GM19238 (cell line): Measurements from ENCODE around the gene OR6Y1.

Experiments used
- DNase-seq: peaks from one replicate; pipeline ENCODE4 v3.0.0; 2011; ENCODE audit warnings: low spot score; ENCODE audit not compliant: insufficient read length

The OR6Y1 gene

GRCh38 chr1:158554352-158554751, at the start of gene OR6Y1:
Gene OR6Y1, minus strand, starts transcription at chr1:158554405. Its CDS starts 6,300 bp downstream, at chr1:158548105.
- no peak for DNase-seq

- no peak for DNase-seq
Observed at GRCh38 chr1:158600735-158601134, 46.5 kb upstream of the OR6Y1 start.

- DNase-seq, result no peak
Observed at GRCh38 chr1:158586942-158587341, 32.7 kb upstream of the OR6Y1 start.

GRCh38 chr1:158583962-158584361, 29.8 kb upstream of the OR6Y1 start:
- DNase-seq, result no peak

GRCh38 chr1:158579733-158580132, 25.5 kb upstream of the OR6Y1 start, which contains the start of gene OR10X1:
Gene OR10X1, minus strand, starts transcription at chr1:158579899. Its CDS starts 0 bp downstream, at chr1:158579899.
- no peak for DNase-seq

- no peak for DNase-seq
Observed at GRCh38 chr1:158577561-158577960, 23.4 kb upstream of the OR6Y1 start.

GRCh38 chr1:158572226-158572625, 18.0 kb upstream of the OR6Y1 start:
- no peak for DNase-seq

- no peak for DNase-seq
Observed at GRCh38 chr1:158570480-158570879, 16.3 kb upstream of the OR6Y1 start, which contains the start of gene OR6P1. Gene OR6P1, minus strand, starts transcription at chr1:158570580. Its CDS starts 6,976 bp downstream, at chr1:158563604.

GRCh38 chr1:158564608-158565007, 10.4 kb upstream of the OR6Y1 start:
- DNase-seq, result no peak

GRCh38 chr1:158563853-158564252, 9.6 kb upstream of the OR6Y1 start:
- no peak for DNase-seq

- no peak for DNase-seq
Observed at GRCh38 chr1:158559696-158560095, 5.5 kb upstream of the OR6Y1 start.

GRCh38 chr1:158552296-158552695, 1.9 kb downstream of the OR6Y1 start:
- DNase-seq, result no peak

DNA sequence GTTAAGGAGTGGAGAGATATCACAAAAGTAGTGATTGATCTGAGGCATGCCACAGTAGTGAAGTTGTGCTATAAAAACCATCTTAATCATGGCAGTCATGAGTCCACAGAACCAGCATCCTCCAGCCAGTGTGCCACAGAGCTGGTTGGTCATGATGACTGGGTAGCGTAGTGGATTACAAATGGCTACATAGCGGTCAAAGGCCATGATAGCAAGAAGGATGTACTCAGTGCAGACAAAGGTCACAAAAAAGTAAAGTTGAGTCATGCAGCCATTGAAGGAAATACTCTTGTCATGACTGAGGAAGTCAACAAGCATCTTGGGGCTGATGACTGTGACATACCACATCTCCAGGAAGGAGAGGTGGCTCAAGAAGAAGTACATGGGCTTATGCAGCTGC, 6.7 kb downstream of the OR6Y1 start:
- no peak for DNase-seq

GRCh38 chr1:158537609-158538008, 16.6 kb downstream of the OR6Y1 start:
- DNase-seq, result no peak

- no peak for DNase-seq
Observed at GRCh38 chr1:158534496-158534895, 19.7 kb downstream of the OR6Y1 start.

- DNase-seq, result peak; percentile 2
Observed at GRCh38 chr1:158527190-158527815, 26.9 kb downstream of the OR6Y1 start.

GRCh38 chr1:158521666-158522058, 32.5 kb downstream of the OR6Y1 start:
- no peak for DNase-seq

GRCh38 chr1:158520955-158521665, 33.1 kb downstream of the OR6Y1 start:
- no peak for DNase-seq

DNA sequence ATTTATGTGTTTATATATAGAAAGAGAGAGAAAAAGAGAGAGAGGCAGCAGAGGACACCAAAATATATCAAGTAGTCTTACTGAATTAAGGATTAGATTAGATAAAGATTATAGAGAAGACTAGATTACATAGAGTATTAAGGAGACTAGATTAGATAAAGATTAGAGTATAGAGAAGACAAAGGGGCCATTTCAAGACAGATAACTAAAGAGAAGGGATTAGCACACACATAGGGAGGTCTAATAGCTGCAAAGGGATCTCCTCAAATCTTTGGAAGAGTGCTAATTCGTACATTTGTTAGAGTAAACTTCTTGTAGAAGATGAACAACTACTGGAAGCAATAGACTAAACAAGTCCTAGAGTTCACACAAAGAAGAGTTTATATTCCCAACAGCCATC, 34.2 kb downstream of the OR6Y1 start:
- DNase-seq, result no peak

GRCh38 chr1:158516966-158517365, 37.2 kb downstream of the OR6Y1 start:
- DNase-seq, result no peak

DNA sequence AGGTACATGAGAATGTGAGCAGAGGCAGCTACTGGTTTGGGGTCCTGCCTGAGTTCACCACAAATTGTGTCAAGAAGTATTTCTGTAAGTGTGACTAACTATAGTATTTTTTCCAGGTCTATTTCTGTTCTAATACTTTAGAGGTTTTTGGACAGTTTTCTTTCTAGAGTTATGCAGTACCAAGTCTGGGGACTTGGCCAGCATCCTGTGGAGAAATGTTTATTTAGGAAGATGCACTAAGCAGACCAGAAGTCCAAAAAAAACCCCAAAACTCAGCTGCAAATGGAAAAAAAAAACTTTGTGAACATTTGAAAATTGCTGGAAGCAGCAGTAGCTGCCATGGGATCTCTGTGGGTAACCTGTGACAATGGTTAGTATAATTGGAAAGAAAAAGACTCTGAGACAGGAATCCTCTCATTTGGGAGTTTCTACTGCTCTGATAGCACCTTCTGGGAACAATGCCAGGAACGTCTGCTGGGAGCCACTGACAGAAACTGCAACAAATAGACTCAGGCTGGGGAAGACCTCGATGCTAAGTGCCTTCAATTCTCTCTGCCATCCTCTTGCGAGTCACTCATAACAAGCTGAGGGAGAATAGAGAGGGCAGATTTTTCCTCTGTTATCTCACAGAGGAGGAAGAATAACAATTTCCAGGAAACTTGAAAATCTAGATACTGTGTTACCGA, 44.6 kb downstream of the OR6Y1 start:
- no peak for DNase-seq

DNA sequence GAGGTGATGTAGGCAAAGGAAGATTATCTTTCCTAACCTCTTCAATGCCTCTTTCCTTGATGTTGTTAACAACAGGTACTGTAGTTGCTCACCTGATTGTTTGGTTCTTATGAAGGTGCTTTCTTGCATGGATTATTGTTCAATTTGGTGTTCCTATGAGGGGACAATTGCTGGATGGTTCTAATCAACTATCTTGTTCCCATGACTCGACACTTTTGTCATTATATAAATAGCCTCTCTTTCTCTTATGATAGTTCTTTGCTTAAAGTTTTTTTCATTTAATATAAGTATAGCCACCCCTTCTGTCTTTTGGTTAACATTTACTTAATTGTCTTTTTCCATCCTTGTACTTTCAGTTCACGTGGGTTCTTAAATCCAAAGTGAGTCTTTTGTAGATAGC, 46.7 kb downstream of the OR6Y1 start:
- DNase-seq, result no peak
